Gastroesophageal sphincter (tissue), 4 donors: Measurements from ENCODE around the gene INTS7. TPM values are rescaled to one million over a fixed set of nuclear protein-coding genes. Genes with fewer than 3 reads are reported as not detected.
A peak's percentile ranks its signal among the peaks of the same experiment; 100 is the strongest.

Source experiments
- ATAC-seq: fragments of 150-250 bp; one replicate; pipeline ENCODE4 v1.9.1; 2016; ENCODE audit warnings: mild to moderate bottlenecking, moderate library complexity
- H3K27ac ChIP-seq, 4 donors: fragments of 200-600 bp; sonication (generic) in 3 of 4; 1 replicate in 3 of 4; 2 replicates in 1 of 4; pipeline ENCODE4 v1.5.1; 2016 to 2019
- H3K27me3 ChIP-seq: fragments of 200-600 bp; sonication (generic); one replicate; pipeline ENCODE4 v1.5.1; 2019
- H3K36me3 ChIP-seq, 2 donors: fragments of 200-600 bp; sonication (generic); one replicate each; pipeline ENCODE4 v1.5.1; 2019; ENCODE audit warnings: control low read depth in 1 of 2
- H3K4me1 ChIP-seq, 3 donors: fragments of 200-600 bp; sonication (generic); 1 replicate in 2 of 3; 2 replicates in 1 of 3; pipeline ENCODE4 v1.5.1; 2016 to 2019; ENCODE audit warnings: control low read depth in 2 of 3
- H3K4me3 ChIP-seq, 2 donors: fragments of 200-600 bp; sonication (generic); one replicate each; pipeline ENCODE4 v1.5.1; 2019; ENCODE audit warnings: mild to moderate bottlenecking in 1 of 2, moderate library complexity in 1 of 2
- H3K9me3 ChIP-seq, 3 donors: fragments of 200-600 bp; sonication (generic); one replicate each; pipeline ENCODE4 v1.5.1; 2017 to 2019; ENCODE audit warnings: control low read depth in 2 of 3
- EP300 ChIP-seq: sonication (generic); formaldehyde crosslinking; IDR thresholded peaks from one replicate; pipeline ENCODE4 v1.6.1; 2017; ENCODE audit warnings: antibody characterized with exemption, mild to moderate bottlenecking
- POLR2A ChIP-seq, 2 donors: fragments of 450-650 bp; IDR thresholded peaks; one replicate each; pipeline ENCODE4 v1.6.1; 2017; ENCODE audit warnings: antibody characterized with exemption in 2 of 2, mild to moderate bottlenecking in 2 of 2, moderate library complexity in 1 of 2
- POLR2AphosphoS5 ChIP-seq: sonication (generic); formaldehyde crosslinking; IDR thresholded peaks from one replicate; pipeline ENCODE4 v1.6.1; 2017; ENCODE audit warnings: antibody characterized with exemption
- WGBS, 2 donors: methylation state at CpG; one replicate each; pipeline ENCODE4 v1.1.5; 2018; ENCODE audit warnings: low coverage in 1 of 2; 5-methylcytosine and 5-hydroxymethylcytosine counted together
- total RNA-seq, 4 donors: library from RNA; depleted of rRNA; stranded (reverse); fragments of >200 nt; gene quantifications; one replicate each; pipeline ENCODE4 v1.1.0, GENCODE V29; 2016
- TF ChIP-seq, protein P1 (sequence below), 4 experiments: fragments of 200-600 bp in 2 of 4; fragments of 450-650 bp in 2 of 4; sonication (generic) in 1 of 4; IDR thresholded peaks; one replicate each; pipeline ENCODE4 v1.5.1; 2017 to 2019; ENCODE audit warnings: antibody characterized with exemption in 4 of 4, mild to moderate bottlenecking in 2 of 4, moderate library complexity in 2 of 4

Gene INTS7
- total RNA-seq, 4 donors from 2014 or later, result 6.1 to 14.2 (median 8.2) TPM

DNA sequence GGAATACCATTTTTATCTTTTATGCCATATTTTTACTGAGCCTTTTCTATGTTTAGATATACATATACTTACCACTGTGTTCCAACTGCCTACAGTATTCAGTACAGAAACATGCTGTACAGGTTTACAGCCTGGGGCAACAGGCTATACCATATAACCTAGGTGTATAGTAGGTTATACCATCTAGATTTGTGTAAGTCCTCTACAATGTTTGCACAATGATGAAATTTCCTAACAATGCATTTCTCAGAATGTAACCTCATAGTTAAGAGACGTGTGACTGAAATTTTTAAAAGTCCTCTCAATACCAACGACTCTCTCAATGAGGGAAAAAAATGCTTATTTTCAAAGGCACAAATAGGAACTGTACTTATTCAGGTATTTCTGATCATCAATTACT lies 21.7 kb downstream of the INTS7 start:
- Histone ChIP-seq H3K36me3 (peaks cover 0 to 14% of the 10 kb centered on the region in 2 donors), H3K27me3 (no peaks in the 10 kb centered on the region), H3K9me3 (no peaks in the 10 kb centered on the region), H3K4me1 (peaks cover 0 to 4% (median 0%) of the 10 kb centered on the region in 3 donors), H3K27ac (no peak overlapping the region), H3K4me3 (no peak overlapping the region)
- TF ChIP-seq, protein P1, sequence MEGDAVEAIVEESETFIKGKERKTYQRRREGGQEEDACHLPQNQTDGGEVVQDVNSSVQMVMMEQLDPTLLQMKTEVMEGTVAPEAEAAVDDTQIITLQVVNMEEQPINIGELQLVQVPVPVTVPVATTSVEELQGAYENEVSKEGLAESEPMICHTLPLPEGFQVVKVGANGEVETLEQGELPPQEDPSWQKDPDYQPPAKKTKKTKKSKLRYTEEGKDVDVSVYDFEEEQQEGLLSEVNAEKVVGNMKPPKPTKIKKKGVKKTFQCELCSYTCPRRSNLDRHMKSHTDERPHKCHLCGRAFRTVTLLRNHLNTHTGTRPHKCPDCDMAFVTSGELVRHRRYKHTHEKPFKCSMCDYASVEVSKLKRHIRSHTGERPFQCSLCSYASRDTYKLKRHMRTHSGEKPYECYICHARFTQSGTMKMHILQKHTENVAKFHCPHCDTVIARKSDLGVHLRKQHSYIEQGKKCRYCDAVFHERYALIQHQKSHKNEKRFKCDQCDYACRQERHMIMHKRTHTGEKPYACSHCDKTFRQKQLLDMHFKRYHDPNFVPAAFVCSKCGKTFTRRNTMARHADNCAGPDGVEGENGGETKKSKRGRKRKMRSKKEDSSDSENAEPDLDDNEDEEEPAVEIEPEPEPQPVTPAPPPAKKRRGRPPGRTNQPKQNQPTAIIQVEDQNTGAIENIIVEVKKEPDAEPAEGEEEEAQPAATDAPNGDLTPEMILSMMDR (IDR thresholded peaks at IDR 0.05), result no peak
- TF ChIP-seq POLR2A (IDR thresholded peaks at IDR 0.05), result no peak
- no peak for TF ChIP-seq POLR2AphosphoS5
- no peak for TF ChIP-seq EP300
- no peak for ATAC-seq
- 88 to 100% methylated on average over 2 of the region's 2 CpGs for WGBS, 2 donors

DNA sequence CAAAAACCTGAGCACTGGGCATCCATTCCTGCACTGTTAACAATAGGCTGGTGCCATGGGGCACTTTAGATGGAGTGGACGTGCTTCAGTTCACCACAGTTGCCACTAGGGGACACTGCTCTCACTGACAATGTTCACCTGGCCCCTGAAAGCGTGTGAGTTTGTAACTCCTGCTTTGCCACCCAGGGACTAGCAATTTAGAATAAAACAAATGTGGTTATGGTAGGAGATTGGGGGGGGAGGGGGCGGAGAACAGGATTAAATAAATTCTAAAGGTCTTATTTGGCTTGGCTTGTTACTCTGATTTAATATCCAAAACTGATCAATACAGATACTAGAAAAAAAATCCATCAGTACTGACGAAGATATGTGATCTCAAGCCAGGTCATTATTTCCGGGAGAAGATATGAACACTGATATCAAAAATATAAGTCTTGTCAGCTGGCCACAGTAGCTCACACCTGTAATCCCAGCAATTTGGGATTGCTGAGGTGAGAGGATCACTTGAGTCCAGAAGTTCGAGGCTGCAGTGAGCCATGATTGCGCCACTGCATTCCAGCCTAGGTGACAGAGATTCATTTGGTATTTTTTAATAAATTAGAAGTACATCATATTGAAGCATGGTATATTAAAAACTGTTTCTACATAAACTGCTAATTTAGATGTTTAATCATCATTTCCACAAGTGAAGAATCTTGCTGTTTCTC lies 23.2 kb downstream of the INTS7 start:
- peak; percentile 89 for ATAC-seq
- no peaks in the 10 kb centered on the region for H3K27me3 ChIP-seq
- TF ChIP-seq POLR2A (IDR thresholded peaks at IDR 0.05) (no peak), EP300 (no peak), POLR2AphosphoS5 (no peak)
- TF ChIP-seq, protein P1 (IDR thresholded peaks at IDR 0.05), result peak; percentile 83 to 92 (median 90)
- no peaks in the 10 kb centered on the region for H3K9me3 ChIP-seq
- peaks cover 0 to 4% (median 0%) of the 10 kb centered on the region in 3 donors for H3K4me1 ChIP-seq
- no peak overlapping the region for H3K27ac ChIP-seq
- H3K36me3 ChIP-seq, result peaks cover 0 to 15% of the 10 kb centered on the region in 2 donors
- WGBS, 2 donors, result 46 to 47% methylated on average over 7 of the region's 7 CpGs
- H3K4me3 ChIP-seq, result no peak overlapping the region

- WGBS, 2 donors, result 81% methylated on average over 3 of the region's 3 CpGs
- Histone ChIP-seq H3K27ac (no peak overlapping the region), H3K36me3 (peaks cover 0 to 17% of the 10 kb centered on the region in 2 donors), H3K4me1 (peaks cover 0 to 4% (median 0%) of the 10 kb centered on the region in 3 donors), H3K9me3 (no peaks in the 10 kb centered on the region), H3K4me3 (no peak overlapping the region), H3K27me3 (no peaks in the 10 kb centered on the region)
- no peak for ATAC-seq
- TF ChIP-seq, protein P1 (IDR thresholded peaks at IDR 0.05), result no peak
- TF ChIP-seq POLR2AphosphoS5 (no peak), POLR2A (IDR thresholded peaks at IDR 0.05) (no peak), EP300 (no peak)
These were observed 25.4 kb downstream of the INTS7 start for GRCh38 chr1:212010004-212010403.

DNA sequence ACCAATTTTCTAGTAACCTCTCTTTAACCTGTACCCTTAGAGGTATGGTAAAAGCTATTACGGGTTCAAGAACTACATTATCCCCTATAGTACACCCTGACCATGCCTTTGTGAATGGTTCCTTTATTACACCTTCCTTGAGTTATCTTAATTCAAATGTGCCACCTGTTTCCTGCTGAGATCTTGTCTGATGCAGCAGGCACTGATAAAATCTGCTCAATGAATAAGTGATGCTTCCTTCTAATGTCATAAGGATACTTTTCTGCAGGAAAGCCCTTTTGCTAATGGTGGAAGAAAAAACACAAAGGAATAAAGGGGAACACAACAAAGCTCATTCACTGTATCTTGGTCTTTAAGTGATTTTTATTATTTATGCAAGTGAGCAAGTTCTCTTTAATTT lies 25.8 kb downstream of the INTS7 start:
- no peaks in the 10 kb centered on the region for H3K27me3 ChIP-seq
- no peak overlapping the region for H3K4me3 ChIP-seq
- H3K27ac ChIP-seq, result no peak overlapping the region
- TF ChIP-seq, protein P1 (IDR thresholded peaks at IDR 0.05), result no peak
- TF ChIP-seq POLR2A (IDR thresholded peaks at IDR 0.05) (no peak), POLR2AphosphoS5 (no peak)
- WGBS, 2 donors, result 100% methylated on average over 1 of the region's 1 CpG
- peaks cover 0 to 14% of the 10 kb centered on the region in 2 donors for H3K36me3 ChIP-seq
- no peaks in the 10 kb centered on the region for H3K9me3 ChIP-seq
- ATAC-seq, result no peak
- H3K4me1 ChIP-seq, result peaks cover 0 to 4% (median 0%) of the 10 kb centered on the region in 3 donors

- Histone ChIP-seq H3K27me3 (no peaks in the 10 kb centered on the region), H3K4me1 (peaks cover 0 to 4% (median 0%) of the 10 kb centered on the region in 3 donors), H3K36me3 (peaks cover 0 to 14% of the 10 kb centered on the region in 2 donors), H3K27ac (no peak overlapping the region), H3K9me3 (no peaks in the 10 kb centered on the region), H3K4me3 (no peak overlapping the region)
- no peak for ATAC-seq
- TF ChIP-seq EP300 (no peak), POLR2AphosphoS5 (no peak), POLR2A (IDR thresholded peaks at IDR 0.05) (no peak)
- TF ChIP-seq, protein P1 (IDR thresholded peaks at IDR 0.05), result no peak
- WGBS, 2 donors, result 91 to 92% methylated on average over 9 of the region's 9 CpGs
These were observed 27.5 kb downstream of the INTS7 start for GRCh38 chr1:212007886-212008285.
